DMS114 treated with DMSO at 0.1 percent for 48 hours (cell line): ENCODE data around the gene HDC.

Experiments used
- DNase-seq: peaks from one replicate; lab custom pipeline; 2025; ENCODE audit not compliant: unreplicated experiment; lab: John Stamatoyannopoulos, UW

Gene HDC

GRCh38 chr15:50256188-50257041 lies 9.1 kb downstream of the HDC start:
- no peak for DNase-seq

GRCh38 chr15:50252556-50252955 lies 13.0 kb downstream of the HDC start:
- no peak for DNase-seq

- no peak for DNase-seq
Observed at GRCh38 chr15:50251638-50252182, 13.8 kb downstream of the HDC start.

- DNase-seq = no peak
Observed at GRCh38 chr15:50250760-50251394, 14.6 kb downstream of the HDC start.

- DNase-seq = no peak
Observed at GRCh38 chr15:50249704-50250103, 15.8 kb downstream of the HDC start.

- DNase-seq = no peak
Observed at GRCh38 chr15:50248994-50249582, 16.4 kb downstream of the HDC start.

- no peak for DNase-seq
Observed at GRCh38 chr15:50247819-50248655, 17.5 kb downstream of the HDC start.

GRCh38 chr15:50246631-50247030 lies 18.9 kb downstream of the HDC start:
- no peak for DNase-seq

GRCh38 chr15:50244959-50245624 lies 20.4 kb downstream of the HDC start:
- no peak for DNase-seq

- no peak for DNase-seq
Observed at GRCh38 chr15:50244153-50244552, 21.4 kb downstream of the HDC start.

- no peak for DNase-seq
Observed at GRCh38 chr15:50241684-50242450, 23.7 kb downstream of the HDC start.

GRCh38 chr15:50238255-50238654 lies 27.3 kb downstream of the HDC start:
- DNase-seq = no peak

GRCh38 chr15:50236433-50236832 lies 29.1 kb downstream of the HDC start:
- DNase-seq = no peak

- no peak for DNase-seq
Observed at GRCh38 chr15:50235794-50236193, 29.7 kb downstream of the HDC start.

GRCh38 chr15:50234764-50235163 lies 30.8 kb downstream of the HDC start:
- DNase-seq = no peak

GRCh38 chr15:50233192-50233736 lies 32.3 kb downstream of the HDC start:
- no peak for DNase-seq

- DNase-seq = no peak
Observed at GRCh38 chr15:50232791-50233190, 32.7 kb downstream of the HDC start.

GRCh38 chr15:50231761-50232160 lies 33.8 kb downstream of the HDC start:
- no peak for DNase-seq

- DNase-seq = no peak
Observed at GRCh38 chr15:50229336-50229735, 36.2 kb downstream of the HDC start.
